ENCODE measurements around the gene PCDHGA7. TPM values are rescaled to one million over a fixed set of nuclear protein-coding genes. Genes with fewer than 3 reads are reported as not detected.
"Not testable (repeated sequence)": the region's sequence is repeated elsewhere in the genome, so short reads cannot be mapped to it uniquely, and the experiment has no call there.

Gene PCDHGA7
- total RNA-seq, 1 donor from 2014 or later: 2.3 TPM

- no peak for DNase-seq (ENCODE audit: low read depth)
These were observed 40.3 kb downstream of the PCDHGA7 start for GRCh38 chr5:141422742-141423291.

- no peak for DNase-seq (ENCODE audit: low read depth)
These were observed 45.4 kb downstream of the PCDHGA7 start for GRCh38 chr5:141427783-141428426.

- peak; percentile 54 for DNase-seq (ENCODE audit: low read depth)
These were observed 48.0 kb downstream of the PCDHGA7 start, which contains the start of gene PCDHGA12 for GRCh38 chr5:141430332-141431113. Gene PCDHGA12 (plus strand): TSS chr5:141430507. CDS start chr5:141430760, 253 bp downstream.

GRCh38 chr5:141431286-141431685 is 48.7 kb downstream of the PCDHGA7 start:
- DNase-seq (ENCODE audit: low read depth): no peak

GRCh38 chr5:141432308-141432707 is 49.8 kb downstream of the PCDHGA7 start:
- not testable (repeated sequence) for DNase-seq (ENCODE audit: low read depth)

- DNase-seq (ENCODE audit: low read depth): not testable (repeated sequence)
These were observed 50.2 kb downstream of the PCDHGA7 start for GRCh38 chr5:141432726-141433125.

- DNase-seq (ENCODE audit: low read depth): no peak
These were observed 51.5 kb downstream of the PCDHGA7 start for GRCh38 chr5:141434006-141434405.

Other genes starting within 250 kb of the PCDHGA7 start
- 0.36 and 1.0 TPM in 2 replicates for gene PCDHB5, start 247.5 kb upstream of the PCDHGA7 start, total RNA-seq
- 1.5 and 2.3 TPM in 2 replicates for gene PCDHB6, start 232.7 kb upstream of the PCDHGA7 start, total RNA-seq
- gene PCDHB7, start 210.1 kb upstream of the PCDHGA7 start, total RNA-seq: 5.1 and 6.6 TPM in 2 replicates
- gene PCDHB8, start 205.0 kb upstream of the PCDHGA7 start, total RNA-seq: 9.5 and 10.4 TPM in 2 replicates
- 13.5 and 14.7 TPM in 2 replicates for gene PCDHB16, start 200.4 kb upstream of the PCDHGA7 start, total RNA-seq
- 6.8 TPM in 2 replicates for gene PCDHB9, start 195.6 kb upstream of the PCDHGA7 start, total RNA-seq
- gene PCDHB10, start 190.4 kb upstream of the PCDHGA7 start, total RNA-seq: 6.7 and 7.4 TPM in 2 replicates
- 3.9 and 5.3 TPM in 2 replicates for gene PCDHB11, start 183.1 kb upstream of the PCDHGA7 start, total RNA-seq
- 5.4 and 7.2 TPM in 2 replicates for gene PCDHB12, start 174.0 kb upstream of the PCDHGA7 start, total RNA-seq
- gene PCDHB13, start 168.8 kb upstream of the PCDHGA7 start, total RNA-seq: 5.3 and 6.4 TPM in 2 replicates
- gene PCDHB14, start 159.4 kb upstream of the PCDHGA7 start, total RNA-seq: 6.2 and 6.9 TPM in 2 replicates
- 3.1 and 4.6 TPM in 2 replicates for gene PCDHB15, start 137.3 kb upstream of the PCDHGA7 start, total RNA-seq
- gene SLC25A2, start 78.7 kb upstream of the PCDHGA7 start, total RNA-seq: 0.43 and 0.62 TPM in 2 replicates
- 97.0 and 116 TPM in 2 replicates for gene TAF7, start 62.0 kb upstream of the PCDHGA7 start, total RNA-seq
- gene PCDHGA1, start 52.2 kb upstream of the PCDHGA7 start, total RNA-seq: 5.2 and 5.9 TPM in 2 replicates
- 0.94 and 1.1 TPM in 2 replicates for gene PCDHGA2, start 44.0 kb upstream of the PCDHGA7 start, total RNA-seq
- gene PCDHGA3, start 38.9 kb upstream of the PCDHGA7 start, total RNA-seq: 0.48 and 0.57 TPM in 2 replicates
- gene PCDHGB1, start 32.6 kb upstream of the PCDHGA7 start, total RNA-seq: 8.7 and 9.8 TPM in 2 replicates
- 2.9 and 3.3 TPM in 2 replicates for gene PCDHGA4, start 27.7 kb upstream of the PCDHGA7 start, total RNA-seq
- gene PCDHGB2, start 22.7 kb upstream of the PCDHGA7 start, total RNA-seq: 14.0 and 14.5 TPM in 2 replicates
- 1.7 and 2.2 TPM in 2 replicates for gene PCDHGA5, start 18.6 kb upstream of the PCDHGA7 start, total RNA-seq
- gene PCDHGB3, start 12.5 kb upstream of the PCDHGA7 start, total RNA-seq: 1.8 TPM in 2 replicates
- gene PCDHGA6, start 8.9 kb upstream of the PCDHGA7 start, total RNA-seq: 0.88 and 1.8 TPM in 2 replicates
- 1.1 and 2.2 TPM in 2 replicates for gene PCDHGB4, start 5.0 kb downstream of the PCDHGA7 start, total RNA-seq
- gene PCDHGA8, start 9.9 kb downstream of the PCDHGA7 start, total RNA-seq: 1.6 and 2.2 TPM in 2 replicates
- gene PCDHGB5, start 15.2 kb downstream of the PCDHGA7 start, total RNA-seq: 0.47 and 1.4 TPM in 2 replicates
- gene PCDHGA9, start 20.0 kb downstream of the PCDHGA7 start, total RNA-seq: 0.88 and 1.7 TPM in 2 replicates
- 0.78 and 0.96 TPM in 2 replicates for gene PCDHGB6, start 25.3 kb downstream of the PCDHGA7 start, total RNA-seq
- 32.1 and 35.7 TPM in 2 replicates for gene PCDHGA10, start 30.2 kb downstream of the PCDHGA7 start, total RNA-seq
- gene PCDHGB7, start 34.9 kb downstream of the PCDHGA7 start, total RNA-seq: 1.4 and 3.4 TPM in 2 replicates
- 2.0 and 2.1 TPM in 2 replicates for gene PCDHGA11, start 38.3 kb downstream of the PCDHGA7 start, total RNA-seq
- 4.3 and 4.6 TPM in 2 replicates for gene PCDHGA12, start 47.8 kb downstream of the PCDHGA7 start, total RNA-seq
- gene PCDHGC3, start 93.2 kb downstream of the PCDHGA7 start, total RNA-seq: 137 and 170 TPM in 2 replicates
- 2.0 and 3.6 TPM in 2 replicates for gene PCDHGC4, start 102.3 kb downstream of the PCDHGA7 start, total RNA-seq
- 2.0 and 2.6 TPM in 2 replicates for gene PCDHGC5, start 106.3 kb downstream of the PCDHGA7 start, total RNA-seq
- 13.2 and 25.4 TPM in 2 replicates for gene DIAPH1, start 236.3 kb downstream of the PCDHGA7 start, total RNA-seq

Data from myocyte (in vitro differentiated cells).